Stimulated activated effector memory CD8-positive, alpha-beta T cell treated with anti-CD3 and anti-CD28 coated beads, Interleukin-12 subunit alpha, Interleukin-12 subunit beta, amount 100 ng/mL, for 72 hours (primary cell): ENCODE results near the gene ZMYND12.
A peak's percentile ranks its signal among the peaks of the same experiment; 100 is the strongest.
"Not testable (repeated sequence)": the region's sequence is repeated elsewhere in the genome, so short reads cannot be mapped to it uniquely, and the experiment has no call there.

Source experiments
- ATAC-seq: fragments of 150-1000 bp; cut with Tn5 transposase; 2 replicates; pipeline ENCODE4 v1.10.0; 2021
- DNase-seq, 2 donors: peaks; one replicate each; pipeline ENCODE4 v3.0.0; 2021 to 2022; ENCODE audit warnings: low spot score in 2 of 2
- H3K27ac Mint-ChIP-seq: one replicate; pipeline ENCODE4 v1.8.0; 2022; ENCODE audit warnings: mild to moderate bottlenecking, mixed read lengths
- H3K36me3 Mint-ChIP-seq: one replicate; pipeline ENCODE4 v1.8.0; 2022; ENCODE audit warnings: mild to moderate bottlenecking, mixed read lengths
- H3K4me1 Mint-ChIP-seq: one replicate; pipeline ENCODE4 v1.8.0; 2022; ENCODE audit warnings: mixed read lengths
- H3K4me3 Mint-ChIP-seq: one replicate; pipeline ENCODE4 v1.8.0; 2022; ENCODE audit warnings: mild to moderate bottlenecking, mixed read lengths
- H3K9me3 Mint-ChIP-seq: one replicate; pipeline ENCODE4 v1.8.0; 2022; ENCODE audit warnings: mixed read lengths

The ZMYND12 gene

GRCh38 chr1:42456010-42456753 lies at the start of gene ZMYND12, which contains the start of gene PPCS:
Gene ZMYND12, minus strand, starts transcription at chr1:42456022. Its CDS starts 25 bp downstream, at chr1:42455997.
Gene PPCS, plus strand, starts transcription at chr1:42456543. Its CDS starts 23 bp downstream, at chr1:42456566.
- DNase-seq (peak; percentile 84 to 94), ATAC-seq (peak; percentile 94)
- Mint-ChIP-seq H3K9me3 (no peaks in the 10 kb centered on the region), H3K36me3 (peaks cover 64% of the 10 kb centered on the region), H3K27ac (peak within 1 kb of the TSS; percentile 96), H3K4me3 (peak within 1 kb of the TSS; percentile 82), H3K4me1 (peaks cover 34% of the 10 kb centered on the region)

GRCh38 chr1:42504535-42505128 lies 48.8 kb upstream of the ZMYND12 start:
- no peaks in the 10 kb centered on the region for H3K4me1 Mint-ChIP-seq
- peaks cover 6% of the 10 kb centered on the region for H3K9me3 Mint-ChIP-seq
- no peak overlapping the region for H3K27ac Mint-ChIP-seq
- ATAC-seq (no peak), DNase-seq (no peak)
- no peak overlapping the region for H3K4me3 Mint-ChIP-seq
- H3K36me3 Mint-ChIP-seq = peaks cover 5% of the 10 kb centered on the region

- not testable (repeated sequence) for H3K9me3 Mint-ChIP-seq, H3K4me3 Mint-ChIP-seq, H3K4me1 Mint-ChIP-seq, DNase-seq, H3K27ac Mint-ChIP-seq, H3K36me3 Mint-ChIP-seq, ATAC-seq
Measured at GRCh38 chr1:42502031-42502430, 46.2 kb upstream of the ZMYND12 start.

GRCh38 chr1:42490237-42490636 lies 34.4 kb upstream of the ZMYND12 start:
- no peak overlapping the region for H3K4me3 Mint-ChIP-seq
- H3K36me3 Mint-ChIP-seq = no peaks in the 10 kb centered on the region
- H3K9me3 Mint-ChIP-seq = no peaks in the 10 kb centered on the region
- H3K27ac Mint-ChIP-seq = no peak overlapping the region
- no peaks in the 10 kb centered on the region for H3K4me1 Mint-ChIP-seq
- ATAC-seq = no peak
- DNase-seq = no peak

- Mint-ChIP-seq H3K4me3 (no peak overlapping the region), H3K9me3 (no peaks in the 10 kb centered on the region), H3K36me3 (peaks cover 7% of the 10 kb centered on the region), H3K4me1 (no peaks in the 10 kb centered on the region), H3K27ac (no peak overlapping the region)
- DNase-seq (no peak), ATAC-seq (no peak)
Measured at GRCh38 chr1:42484382-42484781, 28.6 kb upstream of the ZMYND12 start.

- no peak for DNase-seq
- no peaks in the 10 kb centered on the region for H3K4me1 Mint-ChIP-seq
- no peak overlapping the region for H3K4me3 Mint-ChIP-seq
- H3K36me3 Mint-ChIP-seq = peaks cover 7% of the 10 kb centered on the region
- ATAC-seq = no peak
- H3K9me3 Mint-ChIP-seq = no peaks in the 10 kb centered on the region
- H3K27ac Mint-ChIP-seq = no peak overlapping the region
Measured at GRCh38 chr1:42482635-42483153, 26.9 kb upstream of the ZMYND12 start.

GRCh38 chr1:42480921-42481320 lies 25.1 kb upstream of the ZMYND12 start:
- Mint-ChIP-seq H3K9me3 (no peaks in the 10 kb centered on the region), H3K4me1 (no peaks in the 10 kb centered on the region), H3K4me3 (no peak overlapping the region), H3K27ac (no peak overlapping the region), H3K36me3 (peaks cover 7% of the 10 kb centered on the region)
- ATAC-seq (no peak), DNase-seq (no peak)

- ATAC-seq (peak; percentile 56), DNase-seq (no peak)
- H3K27ac Mint-ChIP-seq = no peak overlapping the region
- no peak overlapping the region for H3K4me3 Mint-ChIP-seq
- H3K4me1 Mint-ChIP-seq = no peaks in the 10 kb centered on the region
- H3K36me3 Mint-ChIP-seq = peaks cover 7% of the 10 kb centered on the region
- no peaks in the 10 kb centered on the region for H3K9me3 Mint-ChIP-seq
Measured at GRCh38 chr1:42479621-42480020, 23.8 kb upstream of the ZMYND12 start.

- ATAC-seq = no peak
- DNase-seq = no peak
- Mint-ChIP-seq H3K4me1 (no peaks in the 10 kb centered on the region), H3K4me3 (no peak overlapping the region), H3K27ac (no peak overlapping the region), H3K36me3 (peaks cover 7% of the 10 kb centered on the region), H3K9me3 (no peaks in the 10 kb centered on the region)
Measured at GRCh38 chr1:42477775-42478174, 22.0 kb upstream of the ZMYND12 start.

GRCh38 chr1:42477354-42477753 lies 21.5 kb upstream of the ZMYND12 start:
- H3K27ac Mint-ChIP-seq, H3K4me1 Mint-ChIP-seq, H3K36me3 Mint-ChIP-seq, H3K9me3 Mint-ChIP-seq, DNase-seq, ATAC-seq, H3K4me3 Mint-ChIP-seq: not testable (repeated sequence)

- H3K36me3 Mint-ChIP-seq = peaks cover 7% of the 10 kb centered on the region
- ATAC-seq = no peak
- no peaks in the 10 kb centered on the region for H3K9me3 Mint-ChIP-seq
- DNase-seq = no peak
- no peak overlapping the region for H3K27ac Mint-ChIP-seq
- no peak overlapping the region for H3K4me3 Mint-ChIP-seq
- H3K4me1 Mint-ChIP-seq = no peaks in the 10 kb centered on the region
Measured at GRCh38 chr1:42476605-42477004, 20.8 kb upstream of the ZMYND12 start.

GRCh38 chr1:42469727-42470126 lies 13.9 kb upstream of the ZMYND12 start:
- H3K36me3 Mint-ChIP-seq = no peaks in the 10 kb centered on the region
- no peak overlapping the region for H3K4me3 Mint-ChIP-seq
- ATAC-seq (peak; percentile 40), DNase-seq (no peak)
- H3K9me3 Mint-ChIP-seq = no peaks in the 10 kb centered on the region
- peaks cover 8% of the 10 kb centered on the region for H3K4me1 Mint-ChIP-seq
- H3K27ac Mint-ChIP-seq = no peak overlapping the region

GRCh38 chr1:42466030-42466429 lies 10.2 kb upstream of the ZMYND12 start:
- ATAC-seq (no peak), DNase-seq (no peak)
- peaks cover 31% of the 10 kb centered on the region for H3K4me1 Mint-ChIP-seq
- H3K36me3 Mint-ChIP-seq = peaks cover 21% of the 10 kb centered on the region
- no peak overlapping the region for H3K4me3 Mint-ChIP-seq
- no peak overlapping the region for H3K27ac Mint-ChIP-seq
- H3K9me3 Mint-ChIP-seq = no peaks in the 10 kb centered on the region

GRCh38 chr1:42463921-42464320 lies 8.1 kb upstream of the ZMYND12 start:
- peak overlapping the region; percentile 73 for H3K4me3 Mint-ChIP-seq
- H3K36me3 Mint-ChIP-seq = peaks cover 42% of the 10 kb centered on the region
- H3K27ac Mint-ChIP-seq = no peak overlapping the region
- no peaks in the 10 kb centered on the region for H3K9me3 Mint-ChIP-seq
- ATAC-seq (no peak), DNase-seq (no peak)
- H3K4me1 Mint-ChIP-seq = peaks cover 29% of the 10 kb centered on the region

- H3K9me3 Mint-ChIP-seq = no peaks in the 10 kb centered on the region
- peak within 1 kb of the TSS; percentile 84 for H3K27ac Mint-ChIP-seq
- DNase-seq (peak; percentile 73 to 95), ATAC-seq (peak; percentile 100)
- H3K4me3 Mint-ChIP-seq = peak within 1 kb of the TSS; percentile 73
- peaks cover 50% of the 10 kb centered on the region for H3K36me3 Mint-ChIP-seq
- H3K4me1 Mint-ChIP-seq = peaks cover 32% of the 10 kb centered on the region
Measured at GRCh38 chr1:42462828-42463763, 7.3 kb upstream of the ZMYND12 start, which contains the start of gene CCDC30. Gene CCDC30, plus strand, starts transcription at chr1:42463286. Its CDS starts 17,266 bp downstream, at chr1:42480552.
